ENCODE results near the gene RDH11. TPM values are rescaled to one million over a fixed set of nuclear protein-coding genes. Genes with fewer than 3 reads are reported as not detected.
A peak's percentile ranks its signal among the peaks of the same experiment; 100 is the strongest.

The RDH11 gene
- total RNA-seq, 1 experiment from 2014 or later = 45.1 TPM

DNA sequence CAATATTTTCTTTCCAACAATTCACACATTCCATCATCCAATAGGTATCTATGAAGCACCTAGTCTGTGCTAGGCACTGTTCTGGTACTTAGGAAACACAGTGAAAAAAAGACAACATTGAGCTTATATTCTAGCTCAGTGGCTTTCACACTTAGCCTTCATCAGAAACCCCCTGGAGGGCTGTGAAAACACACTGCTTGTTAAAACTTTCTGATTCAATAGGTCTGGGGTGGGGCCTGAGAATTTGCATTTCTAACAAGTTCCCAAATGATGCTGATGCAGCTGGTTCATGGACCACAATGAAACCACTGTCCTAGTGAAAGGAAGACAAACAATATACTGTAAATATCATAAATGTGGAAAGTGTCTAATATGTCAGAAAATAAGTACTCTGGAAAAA lies 27.0 kb downstream of the RDH11 start:
- in situ Hi-C loops (cut with HindIII; ENCODE audit: low pct_unique_long_range_greater_than_20kb, low sequenced_read_pairs) (no loop called here), intact Hi-C loops (cut with micrococcal nuclease; ENCODE audit: unreplicated experiment) (loop anchor here (5.0 to 10.0 kb wide), 2 partner anchors 51 to 84 kb away; partner anchors contain the start of gene ARG2)
- POLR2A ChIA-PET = interaction anchor here (0.5 to 0.6 kb wide), 2 partner anchors 77 to 263 kb away, joined by 3 to 9 read pairs; no protein-coding TSS in a partner anchor
- Histone ChIP-seq H3K27ac (ENCODE audit: low read length) (no peak overlapping the region), H3K9me3 (ENCODE audit: control insufficient read depth, insufficient read depth, low read depth, low read length) (no peaks in the 10 kb centered on the region), H3K27me3 (ENCODE audit: control insufficient read depth, insufficient read depth, low read length) (no peaks in the 10 kb centered on the region), H3K4me3 (ENCODE audit: low read depth in 2 of 2, low read length in 2 of 2) (no peak overlapping the region), H3K36me3 (ENCODE audit: control insufficient read depth, insufficient read depth, low read length) (no peaks in the 10 kb centered on the region), H3K4me1 (ENCODE audit: control insufficient read depth, insufficient read depth, low read length) (peaks cover 7% of the 10 kb centered on the region)
- ATAC-seq = no peak
- no peak for DNase-seq (ENCODE audit: low read depth, low spot score)
- TF ChIP-seq POLR2AphosphoS5 (IDR thresholded peaks at IDR 0.05; ENCODE audit: low read depth, low read length) (no peak), TCF7L2 (IDR thresholded peaks at IDR 0.05; ENCODE audit: low read depth, low read length) (no peak), REST (IDR thresholded peaks at IDR 0.05; ENCODE audit: insufficient read depth in 1 of 2, low read depth in 2 of 2, low read length in 1 of 2) (no peak), CTCF (IDR thresholded peaks at IDR 0.05) (no peak), SIN3A (IDR thresholded peaks at IDR 0.05; ENCODE audit: borderline replicate concordance, insufficient read depth, low read depth, low read length) (no peak)
- CTCF ChIA-PET = no interaction called here
- no TSS peak for BruUV-seq (replicated peaks)

- intact Hi-C loops (cut with micrococcal nuclease; ENCODE audit: unreplicated experiment) (loop anchor here (5.0 to 10.0 kb wide), 2 partner anchors 50 to 82 kb away; partner anchors contain the start of gene ARG2), in situ Hi-C loops (cut with HindIII; ENCODE audit: low pct_unique_long_range_greater_than_20kb, low sequenced_read_pairs) (no loop called here)
- CTCF ChIA-PET = interaction anchor here (0.6 to 0.9 kb wide), 5 partner anchors 48 to 239 kb away, joined by 3 to 6 read pairs (median 4); partner anchors contain the start of gene ARG2
- Histone ChIP-seq H3K36me3 (ENCODE audit: control insufficient read depth, insufficient read depth, low read length) (no peaks in the 10 kb centered on the region), H3K9me3 (ENCODE audit: control insufficient read depth, insufficient read depth, low read depth, low read length) (no peaks in the 10 kb centered on the region), H3K27me3 (ENCODE audit: control insufficient read depth, insufficient read depth, low read length) (no peaks in the 10 kb centered on the region), H3K4me3 (ENCODE audit: low read depth in 2 of 2, low read length in 2 of 2) (no peak overlapping the region), H3K4me1 (ENCODE audit: control insufficient read depth, insufficient read depth, low read length) (no peaks in the 10 kb centered on the region; the same call in 1 of the 2 replicates), H3K27ac (ENCODE audit: low read length) (no peak overlapping the region)
- POLR2A ChIA-PET = interaction anchor here (0.6 kb wide), 1 partner anchor 80 kb away, joined by 7 read pairs; no protein-coding TSS in a partner anchor
- TF ChIP-seq POLR2AphosphoS5 (IDR thresholded peaks at IDR 0.05; ENCODE audit: low read depth, low read length) (no peak), CTCF (IDR thresholded peaks at IDR 0.05) (peak; percentile 59)
- ATAC-seq (peak; percentile 78), DNase-seq (ENCODE audit: low read depth, low spot score) (peak; percentile 28)
- no TSS peak for BruUV-seq (replicated peaks)
These were observed 28.7 kb downstream of the RDH11 start for GRCh38 chr14:67666750-67667449.
